Mesendoderm (in vitro differentiated cells): ENCODE measurements around the gene SCYGR4.
"Not testable (repeated sequence)": the region's sequence is repeated elsewhere in the genome, so short reads cannot be mapped to it uniquely, and the experiment has no call there.

Experiments used
- DNase-seq: peaks from one replicate; pipeline ENCODE4 v3.0.0; 2013
- H2AK5ac ChIP-seq: 2 replicates; pipeline ENCODE4 v1.6.1; 2013; ENCODE audit warnings: low read length, inconsistent platforms
- H2BK120ac ChIP-seq: 2 replicates; pipeline ENCODE4 v1.6.1; 2013; ENCODE audit warnings: low read depth, mild to moderate bottlenecking, low read length, moderate library complexity, mixed read lengths
- H2BK15ac ChIP-seq: replicated peaks from 2 replicates; pipeline ENCODE4 v1.6.1; 2013; ENCODE audit warnings: low read depth, mild to moderate bottlenecking, moderate library complexity
- H2BK5ac ChIP-seq: 2 replicates; pipeline ENCODE4 v1.6.1; 2013; ENCODE audit warnings: low read length, inconsistent platforms
- H3K18ac ChIP-seq: 2 replicates; pipeline ENCODE4 v1.6.1; 2013; ENCODE audit warnings: mild to moderate bottlenecking, low read length, mixed read lengths
- H3K23ac ChIP-seq: one replicate; pipeline ENCODE4 v1.6.1; 2013; ENCODE audit warnings: low read length
- H3K27ac ChIP-seq: 2 replicates; pipeline ENCODE4 v1.5.1; 2013; ENCODE audit warnings: low read depth, mild to moderate bottlenecking, inconsistent platforms, low read length, moderate library complexity
- H3K27me3 ChIP-seq: 2 replicates; pipeline ENCODE4 v1.6.1; 2013; ENCODE audit warnings: low read length, control low read depth, mild to moderate bottlenecking, inconsistent platforms; ENCODE audit not compliant: insufficient read depth, poor library complexity
- H3K36me3 ChIP-seq: 2 replicates; pipeline ENCODE4 v1.6.1; 2013; ENCODE audit warnings: low read length, inconsistent platforms; ENCODE audit not compliant: control insufficient read depth, insufficient read depth
- H3K4ac ChIP-seq: one replicate; pipeline ENCODE4 v1.6.1; 2013; ENCODE audit warnings: low read depth, mild to moderate bottlenecking, low read length, moderate library complexity
- H3K4me1 ChIP-seq: 2 replicates; pipeline ENCODE4 v1.6.1; 2013; ENCODE audit warnings: low read depth, low read length, inconsistent platforms; ENCODE audit not compliant: control insufficient read depth
- H3K4me2 ChIP-seq: 2 replicates; pipeline ENCODE4 v1.6.1; 2013; ENCODE audit warnings: low read length
- H3K4me3 ChIP-seq: 2 replicates; pipeline ENCODE4 v1.5.1; 2013; ENCODE audit warnings: mild to moderate bottlenecking, low read length
- H3K56ac ChIP-seq: one replicate; pipeline ENCODE4 v1.6.1; 2013; ENCODE audit warnings: low read length
- H3K79me1 ChIP-seq: 2 replicates; pipeline ENCODE4 v1.6.1; 2013; ENCODE audit warnings: low read length, inconsistent platforms
- H3K79me2 ChIP-seq: 2 replicates; pipeline ENCODE4 v1.6.1; 2013; ENCODE audit warnings: mild to moderate bottlenecking, low read length; ENCODE audit not compliant: control insufficient read depth, insufficient read depth
- H3K9ac ChIP-seq: 2 replicates; pipeline ENCODE4 v1.6.1; 2013; ENCODE audit warnings: low read length, inconsistent platforms
- H4K5ac ChIP-seq: one replicate; pipeline ENCODE4 v1.6.1; 2013; ENCODE audit warnings: low read length
- H4K8ac ChIP-seq: one replicate; pipeline ENCODE4 v1.6.1; 2013; ENCODE audit warnings: low read depth, mild to moderate bottlenecking, control low read depth, low read length, moderate library complexity
- WGBS: extraction: QIAGEN DNeasy Blood & Tissue Kit; methylation state at CpG from one replicate; pipeline ENCODE4 v1.1.7; 2013; ENCODE audit warnings: low lambda C conversion rate, missing lambda C conversion rate; ENCODE audit not compliant: insufficient coverage; ENCODE audit errors: extremely low coverage; 5-methylcytosine and 5-hydroxymethylcytosine counted together

The SCYGR4 gene

DNA sequence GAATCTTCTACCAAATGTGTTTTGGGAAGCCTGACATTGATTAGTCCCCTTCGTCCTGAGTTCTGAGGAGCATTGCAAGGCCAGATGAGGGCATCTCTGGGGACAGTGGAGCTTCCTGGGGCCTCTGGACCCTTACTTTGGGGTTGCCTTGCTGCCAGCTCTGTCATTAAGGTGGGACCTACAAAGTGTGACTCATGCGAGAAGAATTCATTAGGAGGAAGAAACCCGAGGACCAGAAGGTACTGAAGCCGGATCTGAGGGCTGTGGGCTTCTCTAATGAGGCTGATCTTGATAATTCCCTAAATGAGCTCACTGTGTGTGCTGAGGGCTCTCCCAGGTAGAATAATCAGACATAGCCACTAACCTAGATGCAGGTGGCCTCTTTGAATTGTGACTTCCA is 19.3 kb upstream of the SCYGR4 start:
- H3K23ac ChIP-seq: no peak overlapping the region
- H3K4ac ChIP-seq: no peak overlapping the region
- no CpG with 5 or more reads among the region's 4 CpGs for WGBS
- no peaks in the 10 kb centered on the region for H3K79me1 ChIP-seq
- H2BK5ac ChIP-seq: no peak overlapping the region
- DNase-seq: peak; percentile 90
- no peak overlapping the region for H3K4me2 ChIP-seq
- H3K9ac ChIP-seq: no peak overlapping the region
- H4K8ac ChIP-seq: no peak overlapping the region
- no peaks in the 10 kb centered on the region for H3K79me2 ChIP-seq
- peaks cover 4% of the 10 kb centered on the region for H3K4me1 ChIP-seq
- H3K27ac ChIP-seq: no peak overlapping the region
- H2BK120ac ChIP-seq: no peak overlapping the region
- H2AK5ac ChIP-seq: no peak overlapping the region
- H3K4me3 ChIP-seq: no peak overlapping the region
- no peak overlapping the region for H2BK15ac ChIP-seq
- H3K56ac ChIP-seq: no peak overlapping the region
- H3K18ac ChIP-seq: no peak overlapping the region
- no peak overlapping the region for H4K5ac ChIP-seq
- no peaks in the 10 kb centered on the region for H3K36me3 ChIP-seq
- no peaks in the 10 kb centered on the region for H3K27me3 ChIP-seq

DNA sequence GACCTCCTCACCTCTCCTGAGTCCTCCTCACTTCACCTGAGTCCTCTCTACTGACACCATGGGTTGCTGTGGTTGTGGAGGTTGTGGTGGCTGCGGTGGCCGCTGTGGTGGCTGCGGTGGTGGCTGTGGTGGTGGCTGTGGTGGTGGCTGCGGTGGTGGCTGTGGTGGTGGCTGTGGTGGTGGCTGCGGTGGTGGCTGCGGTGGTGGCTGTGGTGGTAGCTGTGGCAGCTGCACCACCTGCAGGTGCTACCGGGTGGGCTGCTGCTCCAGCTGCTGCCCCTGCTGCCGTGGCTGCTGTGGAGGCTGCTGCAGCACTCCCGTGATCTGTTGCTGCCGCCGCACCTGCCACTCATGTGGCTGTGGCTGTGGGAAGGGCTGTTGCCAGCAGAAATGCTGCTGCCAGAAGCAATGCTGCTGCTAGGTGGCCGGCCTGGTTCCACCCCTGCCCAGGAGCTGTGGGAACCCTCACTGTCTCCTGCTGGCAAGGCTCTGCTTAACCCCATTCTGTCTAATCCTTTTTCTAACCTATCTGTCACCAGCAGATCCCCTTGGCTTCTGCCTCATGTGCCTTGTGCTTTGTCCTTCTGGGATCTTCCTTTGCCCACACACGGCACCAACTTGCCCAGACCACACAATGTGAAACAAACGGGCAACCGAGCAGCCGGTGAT is 18.3 kb upstream of the SCYGR4 start, which contains the start of gene SCYGR2:
TSS of gene SCYGR2 (plus strand) at position 59 of the 669 bp plus-strand sequence. CDS start at position 59, 0 bp downstream.
- not testable (repeated sequence) for H3K4ac ChIP-seq
- no CpG with 5 or more reads among the region's 16 CpGs for WGBS

DNA sequence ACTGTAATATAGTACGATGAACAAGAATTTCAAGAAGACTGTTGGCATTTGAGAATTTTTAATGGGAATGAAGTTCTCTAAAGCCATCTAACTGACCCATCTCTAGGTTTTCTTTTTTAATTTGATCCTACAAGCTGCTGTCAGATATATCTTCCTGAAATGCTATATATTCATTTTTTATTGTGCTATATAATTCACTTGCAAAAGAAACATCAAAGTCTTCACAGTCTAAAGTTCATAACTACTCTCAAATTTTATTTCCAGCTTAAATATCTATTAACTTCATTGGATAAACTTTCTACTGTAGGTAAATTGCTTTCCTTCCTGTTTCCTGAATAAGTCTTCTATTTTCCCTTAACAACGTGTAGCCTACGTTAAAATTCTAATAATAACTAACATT is 14.9 kb upstream of the SCYGR4 start:
- no peak overlapping the region for H3K23ac ChIP-seq
- no peak overlapping the region for H2BK5ac ChIP-seq
- H2AK5ac ChIP-seq: no peak overlapping the region
- H3K79me1 ChIP-seq: no peaks in the 10 kb centered on the region
- DNase-seq: no peak
- H3K4me1 ChIP-seq: peaks cover 2% of the 10 kb centered on the region
- no peak overlapping the region for H4K5ac ChIP-seq
- H2BK15ac ChIP-seq: no peak overlapping the region
- no peak overlapping the region for H3K18ac ChIP-seq
- H2BK120ac ChIP-seq: no peak overlapping the region
- 100% methylated on average over 2 of the region's 3 CpGs for WGBS
- H3K4me2 ChIP-seq: no peak overlapping the region
- no peak overlapping the region for H4K8ac ChIP-seq
- no peaks in the 10 kb centered on the region for H3K27me3 ChIP-seq
- H3K56ac ChIP-seq: no peak overlapping the region
- no peak overlapping the region for H3K4ac ChIP-seq
- no peaks in the 10 kb centered on the region for H3K36me3 ChIP-seq
- H3K27ac ChIP-seq: no peak overlapping the region
- no peak overlapping the region for H3K9ac ChIP-seq
- no peak overlapping the region for H3K4me3 ChIP-seq
- H3K79me2 ChIP-seq: no peaks in the 10 kb centered on the region

More for the DNA sequence above, 18.3 kb upstream of the SCYGR4 start, which contains the start of gene SCYGR2:
- H2BK120ac ChIP-seq, H3K27me3 ChIP-seq, DNase-seq, H2BK5ac ChIP-seq, H3K4me1 ChIP-seq, H3K79me2 ChIP-seq, H3K4me2 ChIP-seq, H2AK5ac ChIP-seq, H3K56ac ChIP-seq, H3K18ac ChIP-seq, H3K4me3 ChIP-seq, H3K36me3 ChIP-seq, H2BK15ac ChIP-seq, H4K8ac ChIP-seq, H3K79me1 ChIP-seq, H4K5ac ChIP-seq, H3K9ac ChIP-seq, H3K27ac ChIP-seq: not testable (repeated sequence)
- H3K23ac ChIP-seq: peak within 1 kb of the TSS; percentile 35

DNA sequence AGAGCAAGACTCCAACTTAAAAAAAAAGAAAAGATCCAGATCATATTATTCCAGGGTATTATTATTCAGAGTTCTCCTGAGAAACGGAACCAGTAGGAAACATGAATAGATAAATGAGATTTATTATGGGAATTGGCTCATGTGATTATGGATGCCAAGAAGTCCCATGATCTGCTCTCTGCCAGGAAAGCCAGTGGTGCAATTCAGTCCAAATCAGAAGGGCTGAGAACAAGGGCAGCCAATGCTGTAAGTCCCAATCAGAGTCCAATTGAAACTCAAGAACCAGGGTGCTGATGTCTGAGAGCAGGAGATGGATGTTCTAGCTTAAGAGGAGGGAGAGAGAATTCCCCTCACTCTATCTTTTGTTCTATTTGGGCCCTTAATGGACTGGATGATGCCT is 10.8 kb upstream of the SCYGR4 start:
- H3K18ac ChIP-seq: no peak overlapping the region
- H3K4me3 ChIP-seq: no peak overlapping the region
- H3K56ac ChIP-seq: no peak overlapping the region
- no peaks in the 10 kb centered on the region for H3K79me1 ChIP-seq
- no peak overlapping the region for H3K4me2 ChIP-seq
- no CpG with 5 or more reads among the region's 1 CpG for WGBS
- H3K27me3 ChIP-seq: no peaks in the 10 kb centered on the region
- H3K36me3 ChIP-seq: no peaks in the 10 kb centered on the region
- H4K8ac ChIP-seq: no peak overlapping the region
- no peak overlapping the region for H2BK15ac ChIP-seq
- H2AK5ac ChIP-seq: no peak overlapping the region
- H2BK5ac ChIP-seq: no peak overlapping the region
- DNase-seq: no peak
- H3K4me1 ChIP-seq: no peaks in the 10 kb centered on the region
- H3K9ac ChIP-seq: no peak overlapping the region
- H3K4ac ChIP-seq: no peak overlapping the region
- no peak overlapping the region for H2BK120ac ChIP-seq
- no peak overlapping the region for H3K23ac ChIP-seq
- no peaks in the 10 kb centered on the region for H3K79me2 ChIP-seq
- H3K27ac ChIP-seq: no peak overlapping the region
- H4K5ac ChIP-seq: no peak overlapping the region

DNA sequence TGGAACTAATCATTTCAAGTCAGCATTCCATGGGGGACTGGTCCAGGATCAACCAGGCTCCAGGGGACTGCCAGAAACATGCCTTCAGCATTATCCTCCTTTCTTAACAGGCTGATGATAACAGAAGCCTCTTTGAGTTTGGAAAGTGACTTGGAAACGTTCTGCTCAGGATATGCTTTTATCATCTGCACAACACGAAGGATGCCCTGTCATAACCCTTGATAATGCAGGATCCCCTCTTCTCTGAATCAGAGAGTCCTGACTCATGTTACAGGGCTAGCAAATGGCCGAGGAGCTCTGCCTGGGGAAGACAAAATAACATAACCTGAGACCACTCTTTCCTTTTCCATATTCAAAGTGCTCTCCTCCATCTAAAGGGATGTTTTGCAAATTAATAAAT is 9.4 kb upstream of the SCYGR4 start:
- DNase-seq: no peak
- H2BK5ac ChIP-seq: no peak overlapping the region
- WGBS: no CpG with 5 or more reads among the region's 3 CpGs

More for the DNA sequence above, 9.4 kb upstream of the SCYGR4 start:
- Histone ChIP-seq H3K4ac (no peak overlapping the region), H3K79me2 (no peaks in the 10 kb centered on the region), H3K36me3 (no peaks in the 10 kb centered on the region), H4K8ac (no peak overlapping the region), H2BK120ac (no peak overlapping the region), H3K4me1 (no peaks in the 10 kb centered on the region), H3K4me2 (no peak overlapping the region), H3K4me3 (no peak overlapping the region), H4K5ac (no peak overlapping the region), H3K27ac (no peak overlapping the region), H2AK5ac (no peak overlapping the region), H3K18ac (no peak overlapping the region), H2BK15ac (no peak overlapping the region), H3K27me3 (no peaks in the 10 kb centered on the region), H3K9ac (no peak overlapping the region), H3K79me1 (no peaks in the 10 kb centered on the region), H3K23ac (no peak overlapping the region), H3K56ac (peak overlapping the region; percentile 15)
